Caco-2 (cell line): Measurements from ENCODE around the gene OR2AT4. TPM values are rescaled to one million over a fixed set of nuclear protein-coding genes. Genes with fewer than 3 reads are reported as not detected.

Experiments
- BruUV-seq: library from RNA; stranded (reverse); fragments of 400-500 nt; replicated peaks from 2 replicates; lab custom pipeline; 2021; lab: Mats Ljungman, UMichigan
- CTCF ChIA-PET: fragments of 300-600 bp; sonication (Branson Sonifier 250); formaldehyde crosslinking; loops from one replicate; lab custom pipeline; 2022; ENCODE audit warnings: antibody characterized with exemption; lab: Charles Lee
- POLR2A ChIA-PET: fragments of 300-600 bp; sonication (Branson Sonifier 250); formaldehyde crosslinking; loops from one replicate; lab custom pipeline; 2022; ENCODE audit warnings: antibody characterized with exemption; lab: Charles Lee
- DNase-seq, 2 experiments: peaks; one replicate each; pipeline versions ENCODE4 v3.0.0 to v3.0.0-alpha.2; 2020 to 2022
- H3K27me3 ChIP-seq: replicated peaks from 2 replicates; pipeline ENCODE4 v1.6.0; 2011; ENCODE audit warnings: low read length; ENCODE audit not compliant: control insufficient read depth, insufficient read depth
- H3K36me3 ChIP-seq: 2 replicates; pipeline ENCODE4 v1.5.1; 2011; ENCODE audit warnings: low read length; ENCODE audit not compliant: control insufficient read depth, insufficient read depth
- H3K4me1 ChIP-seq: fragments of 250-450 bp; sonication (Bioruptor Pico); 2 replicates; pipeline ENCODE4 v1.5.1; 2020; ENCODE audit warnings: mild to moderate bottlenecking
- H3K4me3 ChIP-seq: 2 replicates; pipeline ENCODE4 v1.5.1; 2011; ENCODE audit warnings: low read depth, mild to moderate bottlenecking, control low read depth, low read length
- H3K9me3 ChIP-seq: fragments of 250-450 bp; sonication (Bioruptor Pico); 2 replicates; pipeline ENCODE4 v1.5.1; 2020; ENCODE audit warnings: mild to moderate bottlenecking, moderate library complexity
- H3K27ac Mint-ChIP-seq: one replicate; pipeline ENCODE4 v1.8.0; 2022; ENCODE audit warnings: mixed read lengths; ENCODE audit not compliant: unreplicated experiment
- H3K27me3 Mint-ChIP-seq: one replicate; pipeline ENCODE4 v1.8.0; 2022; ENCODE audit warnings: mixed read lengths; ENCODE audit not compliant: insufficient read depth, unreplicated experiment
- H3K36me3 Mint-ChIP-seq: one replicate; pipeline ENCODE4 v1.8.0; 2022; ENCODE audit warnings: mild to moderate bottlenecking, mixed read lengths; ENCODE audit not compliant: insufficient read depth, unreplicated experiment
- H3K4me1 Mint-ChIP-seq: one replicate; pipeline ENCODE4 v1.8.0; 2022; ENCODE audit warnings: low read depth, mixed read lengths; ENCODE audit not compliant: unreplicated experiment
- H3K4me3 Mint-ChIP-seq: one replicate; pipeline ENCODE4 v1.8.0; 2022; ENCODE audit warnings: mild to moderate bottlenecking, moderate library complexity, mixed read lengths; ENCODE audit not compliant: unreplicated experiment
- H3K9me3 Mint-ChIP-seq: one replicate; pipeline ENCODE4 v1.8.0; 2022; ENCODE audit warnings: mixed read lengths; ENCODE audit not compliant: unreplicated experiment
- intact Hi-C: fragments of 100-400 bp; cut with micrococcal nuclease; formaldehyde crosslinking; loops from one replicate; pipeline ENCODE4 v1.10.0; 2022; ENCODE audit not compliant: unreplicated experiment
- total RNA-seq: library from RNA; stranded (reverse); gene quantifications from 2 replicates; pipeline ENCODE4 v1.2.3, GENCODE V29; 2022
- TF ChIP-seq, protein P1 (sequence below), 2 experiments: fragments of 200-600 bp in 1 of 2; IDR thresholded peaks; 1 replicate in 1 of 2; 2 replicates in 1 of 2; pipeline versions ENCODE4 v1.5.1 to v1.8.0; 2011 to 2022; ENCODE audit warnings: antibody characterized with exemption in 1 of 2, control low read depth in 1 of 2, inconsistent platforms in 1 of 2, low read depth in 1 of 2, low read length in 1 of 2, mild to moderate bottlenecking in 1 of 2, moderate library complexity in 1 of 2; ENCODE audit not compliant: insufficient read depth in 1 of 2, severe bottlenecking in 1 of 2, unreplicated experiment in 1 of 2

Gene OR2AT4
- total RNA-seq, 1 experiment from 2014 or later: not detected

DNA sequence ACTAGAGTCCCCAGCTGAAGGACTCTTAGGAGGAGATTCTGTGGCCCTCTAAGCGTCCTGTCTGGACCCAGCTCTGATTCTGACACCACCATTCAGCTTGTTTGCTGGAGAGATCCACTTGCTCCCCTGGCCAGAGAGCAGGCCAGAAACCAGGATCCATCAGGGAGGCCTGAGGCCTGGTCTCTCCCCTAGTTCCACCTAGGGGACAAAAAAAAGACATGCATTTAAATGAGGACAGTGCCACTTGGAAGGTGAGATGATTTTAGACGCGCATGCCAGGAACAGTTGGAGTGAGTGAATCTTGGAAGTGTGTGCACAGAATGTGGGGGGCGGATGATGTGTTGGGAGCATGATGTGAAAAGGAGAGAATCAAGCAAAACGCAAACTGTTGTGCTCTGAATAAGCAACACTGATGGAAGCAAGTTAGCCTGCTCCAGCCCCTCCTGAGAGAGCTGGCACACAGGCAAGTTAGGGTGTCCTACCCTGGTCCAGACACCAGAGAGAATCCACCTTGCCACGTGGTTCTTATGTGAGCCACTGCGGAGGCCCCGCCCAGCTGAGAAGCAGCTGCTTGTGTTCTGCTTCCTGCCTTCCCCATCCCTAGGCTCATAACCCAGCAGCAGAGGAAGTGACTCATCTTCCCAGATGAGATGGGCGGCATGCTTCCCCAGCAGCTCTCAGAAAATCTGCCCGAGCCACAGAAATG, 46.2 kb upstream of the OR2AT4 start:
- H3K27me3 Mint-ChIP-seq: peaks cover 4% of the 10 kb centered on the region
- H3K4me1 Mint-ChIP-seq: peaks cover 43% of the 10 kb centered on the region
- H3K36me3 ChIP-seq: no peaks in the 10 kb centered on the region
- H3K36me3 Mint-ChIP-seq: peaks cover 12% of the 10 kb centered on the region
- DNase-seq: peak in 1 of 2 experiments; percentile 78
- H3K27ac Mint-ChIP-seq: no peak overlapping the region
- intact Hi-C loops: loop anchor here (5.0 kb wide), 1 partner anchor 44 kb away; no protein-coding TSS in a partner anchor
- H3K27me3 ChIP-seq: no peaks in the 10 kb centered on the region
- no peaks in the 10 kb centered on the region for H3K9me3 ChIP-seq
- no peak overlapping the region for H3K4me3 ChIP-seq
- H3K4me3 Mint-ChIP-seq: no peak overlapping the region
- ChIA-PET CTCF (interaction anchor here (0.7 to 11.4 kb wide), 12 partner anchors 13 to 213 kb away, joined by 3 to 887 read pairs (median 10); partner anchors contain the start of gene TPBGL), POLR2A (no interaction called here)
- peaks cover 45% of the 10 kb centered on the region for H3K4me1 ChIP-seq
- TF ChIP-seq, protein P1, sequence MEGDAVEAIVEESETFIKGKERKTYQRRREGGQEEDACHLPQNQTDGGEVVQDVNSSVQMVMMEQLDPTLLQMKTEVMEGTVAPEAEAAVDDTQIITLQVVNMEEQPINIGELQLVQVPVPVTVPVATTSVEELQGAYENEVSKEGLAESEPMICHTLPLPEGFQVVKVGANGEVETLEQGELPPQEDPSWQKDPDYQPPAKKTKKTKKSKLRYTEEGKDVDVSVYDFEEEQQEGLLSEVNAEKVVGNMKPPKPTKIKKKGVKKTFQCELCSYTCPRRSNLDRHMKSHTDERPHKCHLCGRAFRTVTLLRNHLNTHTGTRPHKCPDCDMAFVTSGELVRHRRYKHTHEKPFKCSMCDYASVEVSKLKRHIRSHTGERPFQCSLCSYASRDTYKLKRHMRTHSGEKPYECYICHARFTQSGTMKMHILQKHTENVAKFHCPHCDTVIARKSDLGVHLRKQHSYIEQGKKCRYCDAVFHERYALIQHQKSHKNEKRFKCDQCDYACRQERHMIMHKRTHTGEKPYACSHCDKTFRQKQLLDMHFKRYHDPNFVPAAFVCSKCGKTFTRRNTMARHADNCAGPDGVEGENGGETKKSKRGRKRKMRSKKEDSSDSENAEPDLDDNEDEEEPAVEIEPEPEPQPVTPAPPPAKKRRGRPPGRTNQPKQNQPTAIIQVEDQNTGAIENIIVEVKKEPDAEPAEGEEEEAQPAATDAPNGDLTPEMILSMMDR (IDR thresholded peaks at IDR 0.05; ENCODE audit: insufficient read depth in 1 of 2, low read depth in 1 of 2, low read length in 1 of 2, severe bottlenecking in 1 of 2, unreplicated experiment in 1 of 2): no peak
- no TSS peak for BruUV-seq
- no peaks in the 10 kb centered on the region for H3K9me3 Mint-ChIP-seq

DNA sequence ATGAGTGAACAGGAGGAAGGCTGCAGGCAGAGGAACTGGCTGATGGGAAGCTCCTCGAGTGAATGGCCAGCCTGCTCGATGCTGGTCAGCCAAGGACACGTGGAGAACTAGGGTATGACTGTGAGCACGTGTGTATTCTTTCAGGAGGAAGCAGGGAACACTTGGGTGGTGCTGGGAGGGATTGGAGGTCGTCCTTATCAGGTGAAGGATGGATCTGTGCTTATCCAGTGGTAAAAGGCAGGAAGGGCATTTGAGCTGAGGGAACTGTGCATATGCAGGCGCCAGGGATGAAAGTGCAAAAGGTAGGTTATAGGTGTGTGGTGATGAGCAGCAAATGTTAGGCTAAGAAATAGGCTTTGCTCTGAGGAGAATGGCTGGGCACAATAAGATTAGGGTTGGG, 44.5 kb upstream of the OR2AT4 start:
- Histone ChIP-seq H3K27me3 (no peaks in the 10 kb centered on the region), H3K4me1 (peaks cover 28% of the 10 kb centered on the region), H3K4me3 (no peak overlapping the region), H3K36me3 (no peaks in the 10 kb centered on the region), H3K9me3 (no peaks in the 10 kb centered on the region)
- POLR2A ChIA-PET: interaction anchor here (0.5 to 1.3 kb wide), 4 partner anchors 15 to 192 kb away, joined by 3 to 4 read pairs (median 4); partner anchors contain the start of genes SPCS2 and XRRA1
- Mint-ChIP-seq H3K4me3 (no peak overlapping the region), H3K36me3 (no peaks in the 10 kb centered on the region), H3K27me3 (peaks cover 11% of the 10 kb centered on the region), H3K9me3 (peaks cover 11% of the 10 kb centered on the region), H3K4me1 (peaks cover 31% of the 10 kb centered on the region), H3K27ac (no peak overlapping the region)
- DNase-seq: no peak
- TF ChIP-seq, protein P1 (IDR thresholded peaks at IDR 0.05; ENCODE audit: insufficient read depth in 1 of 2, low read depth in 1 of 2, low read length in 1 of 2, severe bottlenecking in 1 of 2, unreplicated experiment in 1 of 2): no peak
- no TSS peak for BruUV-seq
- CTCF ChIA-PET: interaction anchor here (1.1 to 11.4 kb wide), 26 partner anchors 10 to 218 kb away, joined by 3 to 887 read pairs (median 10); partner anchors contain the start of genes NEU3, SLCO2B1 and TPBGL
- intact Hi-C loops: loop anchor here (5.0 kb wide), 1 partner anchor 46 kb away; no protein-coding TSS in a partner anchor

DNA sequence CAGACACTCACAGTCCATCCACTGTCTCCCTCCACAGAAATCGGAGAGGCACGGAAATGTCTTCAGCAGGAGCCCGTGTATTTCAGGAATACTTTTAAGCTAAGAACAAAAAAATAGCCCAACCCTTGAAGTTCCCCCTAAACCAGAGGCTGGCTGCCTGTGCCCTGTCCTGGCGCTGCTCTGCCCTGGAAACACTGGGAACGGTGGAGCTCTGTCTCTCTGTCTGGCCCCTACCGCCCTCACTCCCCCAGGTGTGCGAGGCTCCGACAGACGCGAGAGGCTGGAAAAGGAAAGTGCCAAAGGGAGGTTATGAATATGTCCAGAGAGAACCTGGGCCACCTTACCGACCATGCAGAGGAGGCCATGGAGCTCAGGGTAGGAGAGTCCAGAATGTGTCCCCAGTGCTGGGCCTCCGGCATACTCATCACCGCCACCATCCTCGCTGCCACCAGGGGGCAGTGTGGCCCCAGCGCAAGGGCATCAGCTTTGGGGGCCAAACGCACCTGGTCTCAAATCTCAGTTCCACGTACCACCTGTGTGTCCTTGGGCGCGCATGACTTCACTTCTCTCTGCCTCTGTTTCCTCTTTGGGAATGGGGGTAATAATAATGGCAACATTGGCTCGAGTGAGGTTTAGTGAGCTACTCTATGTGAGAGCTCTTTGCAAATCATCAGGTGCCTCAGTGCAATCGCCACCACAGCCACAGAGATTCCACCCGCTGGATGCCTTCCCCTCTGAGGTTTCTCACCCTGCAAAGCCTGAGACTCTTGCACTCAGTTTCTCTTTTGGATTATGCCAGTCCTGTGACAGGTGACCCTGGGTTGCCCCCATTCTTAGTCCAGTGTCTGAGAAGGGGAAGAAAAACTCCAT, 43.8 kb upstream of the OR2AT4 start:
- Histone ChIP-seq H3K36me3 (no peaks in the 10 kb centered on the region), H3K9me3 (no peaks in the 10 kb centered on the region), H3K27me3 (no peaks in the 10 kb centered on the region), H3K4me3 (no peak overlapping the region), H3K4me1 (peaks cover 22% of the 10 kb centered on the region)
- CTCF ChIA-PET: interaction anchor here (0.6 to 11.4 kb wide), 35 partner anchors 10 to 217 kb away, joined by 3 to 887 read pairs (median 7); partner anchors contain the start of genes NEU3, SLCO2B1 and TPBGL
- POLR2A ChIA-PET: interaction anchor here (0.6 to 1.3 kb wide), 7 partner anchors 16 to 259 kb away, joined by 3 to 11 read pairs (median 4); partner anchors contain the start of genes SPCS2 and XRRA1
- no TSS peak for BruUV-seq
- TF ChIP-seq, protein P1 (IDR thresholded peaks at IDR 0.05; ENCODE audit: insufficient read depth in 1 of 2, low read depth in 1 of 2, low read length in 1 of 2, severe bottlenecking in 1 of 2, unreplicated experiment in 1 of 2): peak; percentile 99 to 100
- Mint-ChIP-seq H3K4me3 (no peak overlapping the region), H3K4me1 (peaks cover 25% of the 10 kb centered on the region), H3K27ac (no peak overlapping the region), H3K9me3 (peaks cover 14% of the 10 kb centered on the region), H3K36me3 (no peaks in the 10 kb centered on the region), H3K27me3 (peaks cover 11% of the 10 kb centered on the region)
- intact Hi-C loops: loop anchor here (1.0 to 5.0 kb wide), 6 partner anchors 47 to 211 kb away; no protein-coding TSS in a partner anchor
- peak; percentile 82 to 94 for DNase-seq
